BJ (cell line): ENCODE measurements around the gene ITPRID1. TPM values are rescaled to one million over a fixed set of nuclear protein-coding genes. Genes with fewer than 3 reads are reported as not detected.

Experiments used
- CTCF ChIA-PET: fragments of 350-600 bp; formaldehyde crosslinking; extraction: SDS; loops from one replicate; lab custom pipeline; 2021; ENCODE audit warnings: antibody characterized with exemption, inconsistent platforms; lab: Yijun Ruan, JAX
- POLR2A ChIA-PET: fragments of 300-600 bp; sonication (Branson Sonifier 250); formaldehyde crosslinking; extraction: SDS; loops from one replicate; lab custom pipeline; 2021; ENCODE audit warnings: antibody characterized with exemption; lab: Charles Lee
- DNase-seq: peaks from one replicate; pipeline ENCODE4 v3.0.0-alpha.2; 2011; ENCODE audit warnings: low read depth
- H3K27me3 ChIP-seq: 2 replicates; pipeline ENCODE4 v1.6.0; 2011; ENCODE audit warnings: low read length; ENCODE audit not compliant: control insufficient read depth, insufficient read depth
- H3K36me3 ChIP-seq: 2 replicates; pipeline ENCODE4 v1.5.1; 2011; ENCODE audit warnings: low read length; ENCODE audit not compliant: control insufficient read depth, insufficient read depth
- H3K4me3 ChIP-seq: 2 replicates; pipeline ENCODE4 v1.5.1; 2011; ENCODE audit warnings: low read depth, mild to moderate bottlenecking, control low read depth, low read length
- CTCF ChIP-seq: IDR thresholded peaks from 2 replicates; pipeline ENCODE4 v1.5.1; 2011; ENCODE audit warnings: low read depth, mild to moderate bottlenecking, control low read depth, inconsistent platforms, low read length, moderate library complexity; ENCODE audit not compliant: insufficient read depth
- polyA plus RNA-seq: library from polyadenylated mRNA; depleted of rRNA; stranded (reverse); fragments of >200 nt; gene quantifications from 2 replicates; pipeline ENCODE4 v1.2.3, GENCODE V29; 2011

The ITPRID1 gene
- polyA plus RNA-seq, 1 experiment = not detected

- TF ChIP-seq CTCF = no peak
- Histone ChIP-seq H3K27me3 (no peaks in the 10 kb centered on the region), H3K36me3 (no peaks in the 10 kb centered on the region), H3K4me3 (no peak overlapping the region)
- CTCF ChIA-PET = no interaction called here
- DNase-seq = no peak
- POLR2A ChIA-PET = no interaction called here
These were observed 39.8 kb downstream of the ITPRID1 start for GRCh38 chr7:31553661-31554081.

GRCh38 chr7:31562002-31562401, 48.1 kb downstream of the ITPRID1 start:
- ChIA-PET POLR2A (no interaction called here), CTCF (no interaction called here)
- no peak for TF ChIP-seq CTCF

GRCh38 chr7:31563522-31563921, 49.6 kb downstream of the ITPRID1 start:
- TF ChIP-seq CTCF = no peak
- no peaks in the 10 kb centered on the region for H3K36me3 ChIP-seq
- no peaks in the 10 kb centered on the region for H3K27me3 ChIP-seq
- H3K4me3 ChIP-seq = no peak overlapping the region
- ChIA-PET CTCF (no interaction called here), POLR2A (no interaction called here)
- DNase-seq = no peak

More at GRCh38 chr7:31562002-31562401, 48.1 kb downstream of the ITPRID1 start:
- no peaks in the 10 kb centered on the region for H3K36me3 ChIP-seq
- no peak overlapping the region for H3K4me3 ChIP-seq
- H3K27me3 ChIP-seq = no peaks in the 10 kb centered on the region
- no peak for DNase-seq

- TF ChIP-seq CTCF = no peak
- no peaks in the 10 kb centered on the region for H3K27me3 ChIP-seq
- DNase-seq = no peak
- H3K4me3 ChIP-seq = no peak overlapping the region
- ChIA-PET POLR2A (no interaction called here), CTCF (no interaction called here)
- H3K36me3 ChIP-seq = no peaks in the 10 kb centered on the region
These were observed 50.1 kb downstream of the ITPRID1 start for GRCh38 chr7:31563951-31564350.

GRCh38 chr7:31564661-31565060, 50.8 kb downstream of the ITPRID1 start:
- no peak for TF ChIP-seq CTCF
- no peak overlapping the region for H3K4me3 ChIP-seq
- POLR2A ChIA-PET = no interaction called here
- H3K27me3 ChIP-seq = no peaks in the 10 kb centered on the region
- H3K36me3 ChIP-seq = no peaks in the 10 kb centered on the region
- CTCF ChIA-PET = no interaction called here
- no peak for DNase-seq
